ENCODE data around the gene RPP25L. TPM values are rescaled to one million over a fixed set of nuclear protein-coding genes. Genes with fewer than 3 reads are reported as not detected.

RPP25L gene
- total RNA-seq, 4 donors from 2014 or later: 3.0 to 65.5 (median 22.1) TPM

- WGBS, 2 donors (ENCODE audit: low coverage in 1 of 2): 64% methylated on average over 4 of the region's 4 CpGs; no CpG with 5 or more reads in 1 of the 2 donors
- TF ChIP-seq POLR2A (IDR thresholded peaks at IDR 0.05): no peak
- TF ChIP-seq CTCF (IDR thresholded peaks at IDR 0.05): peak; percentile 89 to 94 (median 91)
- no peak for TF ChIP-seq EP300 (IDR thresholded peaks at IDR 0.05; ENCODE audit: low read depth)
- TF ChIP-seq POLR2AphosphoS5 (IDR thresholded peaks at IDR 0.05): no peak
- in situ Hi-C loops (cut with MboI; ENCODE audit: low pct_ligation_motif_present in 1 of 4, low pct_unique_long_range_greater_than_20kb in 1 of 4, low sequenced_read_pairs in 3 of 4): loop anchor here in 2 of 4 donors (10.0 kb wide), 2 partner anchors 59 to 199 kb away; no protein-coding TSS in a partner anchor
- Histone ChIP-seq H3K9me3 (no peaks in the 10 kb centered on the region), H3K4me1 (no peaks in the 10 kb centered on the region), H3K27me3 (no peaks in the 10 kb centered on the region), H3K27ac (no peak overlapping the region), H3K4me3 (no peak overlapping the region), H3K36me3 (no peaks in the 10 kb centered on the region)
- intact Hi-C loops (cut with DNase I; ENCODE audit: low total_unique reads): loop anchor here (10.0 kb wide), 1 partner anchor 199 kb away; no protein-coding TSS in a partner anchor
- DNase-seq: peak; percentile 85
Observed at GRCh38 chr9:34603610-34604231, 8.2 kb downstream of the RPP25L start.

- intact Hi-C loops (cut with DNase I; ENCODE audit: low total_unique reads) (loop anchor here (10.0 kb wide), 1 partner anchor 197 kb away; no protein-coding TSS in a partner anchor), in situ Hi-C loops (cut with MboI; ENCODE audit: low pct_ligation_motif_present in 1 of 4, low pct_unique_long_range_greater_than_20kb in 1 of 4, low sequenced_read_pairs in 3 of 4) (loop anchor here in 2 of 4 donors (10.0 kb wide), 2 partner anchors 57 to 197 kb away; no protein-coding TSS in a partner anchor)
- no peaks in the 10 kb centered on the region for H3K4me1 ChIP-seq
- H3K27ac ChIP-seq: no peak overlapping the region
- no peaks in the 10 kb centered on the region for H3K27me3 ChIP-seq
- no peak overlapping the region for H3K4me3 ChIP-seq
- WGBS, 2 donors (ENCODE audit: low coverage in 1 of 2): 69 to 83% methylated on average over 3 to 6 of the region's 6 CpGs
- H3K36me3 ChIP-seq: no peaks in the 10 kb centered on the region
- no peaks in the 10 kb centered on the region for H3K9me3 ChIP-seq
- DNase-seq: no peak
- TF ChIP-seq POLR2A (IDR thresholded peaks at IDR 0.05): no peak
Observed at GRCh38 chr9:34601937-34602573, 9.8 kb downstream of the RPP25L start.

- H3K27ac ChIP-seq: no peak overlapping the region
- no peaks in the 10 kb centered on the region for H3K36me3 ChIP-seq
- H3K4me1 ChIP-seq: no peaks in the 10 kb centered on the region
- in situ Hi-C loops (cut with MboI; ENCODE audit: low pct_ligation_motif_present in 1 of 4, low pct_unique_long_range_greater_than_20kb in 1 of 4, low sequenced_read_pairs in 3 of 4) (loop anchor here in 2 of 4 donors (10.0 kb wide), 2 partner anchors 56 to 196 kb away; no protein-coding TSS in a partner anchor), intact Hi-C loops (cut with DNase I; ENCODE audit: low total_unique reads) (loop anchor here (10.0 kb wide), 1 partner anchor 196 kb away; no protein-coding TSS in a partner anchor)
- H3K27me3 ChIP-seq: no peaks in the 10 kb centered on the region
- no peak overlapping the region for H3K4me3 ChIP-seq
- WGBS, 2 donors (ENCODE audit: low coverage in 1 of 2): 27% methylated on average over 1 of the region's 1 CpG; no CpG with 5 or more reads in 1 of the 2 donors
- H3K9me3 ChIP-seq: no peaks in the 10 kb centered on the region
- TF ChIP-seq POLR2A (IDR thresholded peaks at IDR 0.05) (no peak), CTCF (IDR thresholded peaks at IDR 0.05) (no peak), POLR2AphosphoS5 (IDR thresholded peaks at IDR 0.05) (no peak), EP300 (IDR thresholded peaks at IDR 0.05; ENCODE audit: low read depth) (no peak)
- no peak for DNase-seq
Observed at GRCh38 chr9:34600908-34601307, 11.0 kb downstream of the RPP25L start.

- H3K9me3 ChIP-seq: no peaks in the 10 kb centered on the region
- H3K27me3 ChIP-seq: no peaks in the 10 kb centered on the region
- no peak for DNase-seq
- intact Hi-C loops (cut with DNase I; ENCODE audit: low total_unique reads): loop anchor here (10.0 kb wide), 1 partner anchor 265 kb away; no protein-coding TSS in a partner anchor
- no peak overlapping the region for H3K27ac ChIP-seq
- in situ Hi-C loops (cut with MboI; ENCODE audit: low pct_ligation_motif_present in 1 of 4, low pct_unique_long_range_greater_than_20kb in 1 of 4, low sequenced_read_pairs in 3 of 4): loop anchor here in 2 of 4 donors (5.0 to 10.0 kb wide), 2 partner anchors 55 to 57 kb away; no protein-coding TSS in a partner anchor
- TF ChIP-seq POLR2A (IDR thresholded peaks at IDR 0.05) (no peak), CTCF (IDR thresholded peaks at IDR 0.05) (no peak)
- no peaks in the 10 kb centered on the region for H3K4me1 ChIP-seq
- H3K4me3 ChIP-seq: no peak overlapping the region
- no peaks in the 10 kb centered on the region for H3K36me3 ChIP-seq
- 50% methylated on average over 1 of the region's 1 CpG; no CpG with 5 or more reads in 1 of the 2 donors for WGBS, 2 donors (ENCODE audit: low coverage in 1 of 2)
Observed at GRCh38 chr9:34599546-34599945, 12.4 kb downstream of the RPP25L start.

Measured in transverse colon (tissue), 4 donors.